Measurements from ENCODE around the gene BUB1B. TPM values are rescaled to one million over a fixed set of nuclear protein-coding genes. Genes with fewer than 3 reads are reported as not detected.

Gene BUB1B
- total and polyA plus RNA-seq, 3 experiments from 2014 or later, result 0.26 to 50.3 (median 44.4) TPM

DNA sequence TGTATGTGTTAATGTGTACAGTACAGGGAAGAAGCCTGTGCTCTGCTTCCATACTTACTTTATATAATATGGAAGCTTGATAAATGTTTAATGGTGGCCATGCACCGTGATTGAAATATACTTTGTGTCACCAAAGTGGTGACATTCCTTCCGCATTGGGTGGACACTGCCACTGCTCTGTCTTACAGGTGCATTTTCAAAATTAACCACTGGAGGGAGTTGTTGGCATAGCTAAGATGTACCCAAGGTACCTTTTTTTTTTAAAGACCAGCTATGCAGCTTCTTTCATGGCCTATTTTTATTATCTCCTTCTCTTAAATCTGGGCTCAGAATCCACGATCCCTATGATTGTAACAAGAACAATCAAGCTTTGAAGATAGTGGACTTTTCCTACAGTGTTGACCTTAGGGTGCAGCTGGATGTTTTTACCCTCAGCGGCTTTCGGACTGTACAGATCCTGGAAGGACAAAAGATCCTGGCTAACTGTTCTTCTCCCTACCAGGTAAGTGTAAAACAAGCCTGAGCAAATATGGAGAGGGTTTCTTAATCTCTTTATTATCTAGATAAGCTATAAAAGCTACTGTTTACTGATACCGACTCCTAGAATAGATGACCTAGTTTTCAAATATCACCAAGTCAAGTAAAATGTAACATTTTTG is 56.4 kb downstream of the BUB1B start:
- DNase-seq, result peak in 4 of 5 donors; percentile 13 to 64 (median 59)
- no peaks in the 10 kb centered on the region for H3K27me3 ChIP-seq (ENCODE audit: insufficient read depth, low read length, poor library complexity, severe bottlenecking)
- Mint-ChIP-seq H3K27ac (no peak overlapping the region), H3K36me3 (no peaks in the 10 kb centered on the region), H3K27me3 (no peaks in the 10 kb centered on the region), H3K9me3 (no peaks in the 10 kb centered on the region), H3K4me3 (no peak overlapping the region), H3K4me1 (no peaks in the 10 kb centered on the region)
- no peaks in the 10 kb centered on the region for H3K9me3 ChIP-seq (ENCODE audit: low read length)
- ChIA-PET CTCF (interaction anchor here (0.6 to 4.9 kb wide), 31 partner anchors 10 to 460 kb away, joined by 3 to 103 read pairs (median 4); partner anchors contain the start of genes IVD, PAK6 and PLCB2), POLR2A (interaction anchor here (1.4 kb wide), 1 partner anchor 57 kb away, joined by 4 read pairs; no protein-coding TSS in a partner anchor)
- no peak overlapping the region for H3K4me3 ChIP-seq (ENCODE audit: low read length)
- H3K36me3 ChIP-seq (ENCODE audit: insufficient read depth, low read length), result no peaks in the 10 kb centered on the region
- H3K4me1 ChIP-seq (ENCODE audit: insufficient read depth, low read length), result no peaks in the 10 kb centered on the region
- no peak overlapping the region for H3K27ac ChIP-seq (ENCODE audit: low read depth, low read length)

DNA sequence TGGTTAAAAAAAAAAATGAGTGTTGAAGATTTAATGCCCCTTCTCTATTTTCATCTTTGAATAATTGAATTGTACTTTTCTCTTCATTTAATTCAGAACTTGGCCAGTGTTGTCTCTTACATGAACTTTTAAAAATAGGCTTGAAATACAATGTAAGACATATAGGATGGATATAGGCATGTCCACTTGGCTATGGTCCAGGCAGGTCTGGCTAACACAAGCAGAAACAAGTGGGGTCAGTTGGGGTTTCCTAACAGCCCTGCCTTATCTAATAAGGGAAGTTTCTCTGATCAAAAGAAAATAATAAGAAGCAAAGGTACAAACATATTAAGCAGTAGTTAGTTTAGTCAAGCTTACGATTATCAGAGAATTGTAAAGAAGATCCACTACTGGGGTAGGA is 58.9 kb downstream of the BUB1B start:
- Mint-ChIP-seq H3K27me3 (no peaks in the 10 kb centered on the region), H3K4me3 (no peak overlapping the region), H3K4me1 (no peaks in the 10 kb centered on the region), H3K9me3 (no peaks in the 10 kb centered on the region), H3K27ac (no peak overlapping the region), H3K36me3 (no peaks in the 10 kb centered on the region)
- no peak overlapping the region for H3K27ac ChIP-seq (ENCODE audit: low read depth, low read length)
- H3K9me3 ChIP-seq (ENCODE audit: low read length), result no peaks in the 10 kb centered on the region
- POLR2A ChIA-PET, result no interaction called here
- no peak overlapping the region for H3K4me3 ChIP-seq (ENCODE audit: low read length)
- H3K4me1 ChIP-seq (ENCODE audit: insufficient read depth, low read length), result no peaks in the 10 kb centered on the region
- CTCF ChIA-PET, result interaction anchor here (0.8 to 4.9 kb wide), 4 partner anchors 12 to 117 kb away, joined by 3 to 103 read pairs (median 14); partner anchors contain the start of gene PLCB2
- H3K27me3 ChIP-seq (ENCODE audit: insufficient read depth, low read length, poor library complexity, severe bottlenecking), result no peaks in the 10 kb centered on the region
- no peaks in the 10 kb centered on the region for H3K36me3 ChIP-seq (ENCODE audit: insufficient read depth, low read length)
- DNase-seq, result no peak

DNA sequence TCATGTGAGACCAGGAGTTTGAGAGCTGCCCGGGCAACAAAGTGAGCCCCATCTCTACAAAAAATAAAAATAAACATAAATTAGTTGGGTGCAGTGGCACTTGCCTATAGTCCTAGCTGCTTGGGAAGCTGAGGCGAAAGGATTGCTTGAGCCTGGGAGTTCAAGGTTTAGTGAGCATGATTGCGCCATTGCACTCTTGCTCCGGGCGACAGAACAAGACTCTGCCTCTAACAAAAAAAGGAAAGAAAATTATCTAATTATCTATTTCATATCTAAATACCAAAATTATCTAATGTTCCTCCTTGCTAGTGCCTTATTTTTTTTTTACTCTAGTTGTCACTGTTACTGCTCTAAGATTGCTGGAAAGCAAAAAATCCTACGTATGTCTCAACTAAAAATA is 61.3 kb downstream of the BUB1B start:
- H3K27me3 ChIP-seq (ENCODE audit: insufficient read depth, low read length, poor library complexity, severe bottlenecking), result no peaks in the 10 kb centered on the region
- Mint-ChIP-seq H3K36me3 (no peaks in the 10 kb centered on the region), H3K9me3 (no peaks in the 10 kb centered on the region), H3K4me3 (no peak overlapping the region), H3K27ac (no peak overlapping the region), H3K4me1 (peaks cover 0 to 6% (median 5%) of the 10 kb centered on the region in 3 donors), H3K27me3 (no peaks in the 10 kb centered on the region)
- no peak overlapping the region for H3K27ac ChIP-seq (ENCODE audit: low read depth, low read length)
- ChIA-PET POLR2A (interaction anchor here (0.6 kb wide), 1 partner anchor 377 kb away, joined by 5 read pairs; no protein-coding TSS in a partner anchor), CTCF (interaction anchor here (1.2 kb wide), 1 partner anchor 116 kb away, joined by 4 read pairs; no protein-coding TSS in a partner anchor)
- no peak overlapping the region for H3K4me3 ChIP-seq (ENCODE audit: low read length)
- H3K4me1 ChIP-seq (ENCODE audit: insufficient read depth, low read length), result no peaks in the 10 kb centered on the region
- no peaks in the 10 kb centered on the region for H3K36me3 ChIP-seq (ENCODE audit: insufficient read depth, low read length)
- H3K9me3 ChIP-seq (ENCODE audit: low read length), result no peaks in the 10 kb centered on the region
- DNase-seq, result no peak

DNA sequence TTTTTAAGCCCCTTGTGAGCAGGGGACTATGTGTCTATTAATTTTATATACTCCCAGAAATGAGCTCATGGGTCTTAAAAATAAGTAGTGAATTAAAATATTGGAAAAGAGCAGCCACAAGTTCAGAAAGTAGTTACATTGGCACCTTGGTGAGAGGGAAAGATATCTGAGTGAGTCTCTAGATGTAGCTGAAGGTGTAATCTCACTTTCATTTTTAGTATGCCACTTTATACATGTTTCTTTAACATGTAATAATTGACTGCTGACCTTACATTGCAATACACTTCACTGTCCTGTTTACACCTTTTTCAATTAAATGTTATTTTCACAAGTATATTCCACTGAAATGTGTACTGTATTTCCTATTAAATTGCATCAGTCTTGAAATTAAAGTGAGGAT is 65.9 kb downstream of the BUB1B start:
- no peaks in the 10 kb centered on the region for H3K9me3 ChIP-seq (ENCODE audit: low read length)
- H3K27ac ChIP-seq (ENCODE audit: low read depth, low read length), result no peak overlapping the region
- H3K27me3 ChIP-seq (ENCODE audit: insufficient read depth, low read length, poor library complexity, severe bottlenecking), result no peaks in the 10 kb centered on the region
- POLR2A ChIA-PET, result no interaction called here
- Mint-ChIP-seq H3K27me3 (no peaks in the 10 kb centered on the region), H3K36me3 (no peaks in the 10 kb centered on the region), H3K4me3 (no peak overlapping the region), H3K4me1 (peaks cover 0 to 6% (median 5%) of the 10 kb centered on the region in 3 donors), H3K9me3 (no peaks in the 10 kb centered on the region), H3K27ac (no peak overlapping the region)
- CTCF ChIA-PET, result interaction anchor here (2.3 to 4.3 kb wide), 2 partner anchors 9 to 52 kb away, joined by 6 to 23 read pairs; no protein-coding TSS in a partner anchor
- no peak overlapping the region for H3K4me3 ChIP-seq (ENCODE audit: low read length)
- no peaks in the 10 kb centered on the region for H3K36me3 ChIP-seq (ENCODE audit: insufficient read depth, low read length)
- H3K4me1 ChIP-seq (ENCODE audit: insufficient read depth, low read length), result no peaks in the 10 kb centered on the region
- DNase-seq, result no peak

DNA sequence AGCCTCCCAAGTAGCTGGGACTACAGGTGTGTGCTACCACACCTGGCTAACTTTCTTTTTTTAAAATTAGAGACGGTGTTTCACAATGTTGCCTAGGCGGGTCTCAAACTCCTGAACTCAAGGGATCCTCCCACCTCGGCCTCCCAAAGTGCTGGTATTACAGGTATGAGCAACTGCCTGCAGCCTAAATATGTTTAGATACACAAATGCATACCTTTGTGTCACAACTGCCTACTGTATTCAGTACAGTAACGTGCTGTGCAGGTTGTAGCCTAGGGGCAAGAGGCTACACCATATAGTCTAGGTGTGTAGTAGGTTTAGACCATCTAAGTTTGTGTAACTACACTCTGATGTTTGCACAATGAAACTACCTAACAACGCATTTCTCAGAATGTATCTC is 68.4 kb downstream of the BUB1B start:
- Mint-ChIP-seq H3K4me1 (peaks cover 0 to 6% (median 5%) of the 10 kb centered on the region in 3 donors), H3K36me3 (no peaks in the 10 kb centered on the region), H3K9me3 (no peaks in the 10 kb centered on the region), H3K27me3 (no peaks in the 10 kb centered on the region), H3K27ac (no peak overlapping the region), H3K4me3 (no peak overlapping the region)
- ChIA-PET POLR2A (interaction anchor here (0.6 kb wide), 1 partner anchor 19 kb away, joined by 3 read pairs; no protein-coding TSS in a partner anchor), CTCF (interaction anchor here (1.0 to 4.3 kb wide), 3 partner anchors 12 to 109 kb away, joined by 3 to 23 read pairs (median 7); no protein-coding TSS in a partner anchor)
- H3K27me3 ChIP-seq (ENCODE audit: insufficient read depth, low read length, poor library complexity, severe bottlenecking), result no peaks in the 10 kb centered on the region
- H3K4me1 ChIP-seq (ENCODE audit: insufficient read depth, low read length), result no peaks in the 10 kb centered on the region
- no peaks in the 10 kb centered on the region for H3K9me3 ChIP-seq (ENCODE audit: low read length)
- H3K27ac ChIP-seq (ENCODE audit: low read depth, low read length), result no peak overlapping the region
- no peak overlapping the region for H3K4me3 ChIP-seq (ENCODE audit: low read length)
- no peaks in the 10 kb centered on the region for H3K36me3 ChIP-seq (ENCODE audit: insufficient read depth, low read length)
- DNase-seq, result no peak

DNA sequence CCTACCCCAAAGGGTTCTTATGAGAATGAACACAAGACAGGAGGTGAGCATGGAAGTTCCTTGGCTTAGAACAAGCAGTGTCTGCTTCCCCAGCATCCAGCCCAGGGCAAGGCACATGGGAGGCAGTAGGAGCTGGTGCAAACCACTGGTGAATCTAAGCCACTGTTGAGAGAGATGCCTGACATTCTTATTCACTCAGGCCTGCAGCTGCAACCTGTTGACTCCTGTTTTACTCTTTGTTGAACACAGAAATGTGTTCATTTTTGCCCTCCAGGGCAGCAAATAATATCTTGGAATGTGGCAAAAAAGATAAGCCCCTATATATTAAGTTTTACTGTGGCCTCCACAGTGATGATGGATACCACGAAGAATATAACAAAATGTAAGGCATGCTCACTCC is 69.1 kb downstream of the BUB1B start:
- Mint-ChIP-seq H3K9me3 (no peaks in the 10 kb centered on the region), H3K4me3 (no peak overlapping the region), H3K36me3 (no peaks in the 10 kb centered on the region), H3K27me3 (no peaks in the 10 kb centered on the region), H3K27ac (no peak overlapping the region), H3K4me1 (peaks cover 0 to 6% (median 5%) of the 10 kb centered on the region in 3 donors)
- Histone ChIP-seq H3K36me3 (ENCODE audit: insufficient read depth, low read length) (no peaks in the 10 kb centered on the region), H3K4me3 (ENCODE audit: low read length) (no peak overlapping the region), H3K27me3 (ENCODE audit: insufficient read depth, low read length, poor library complexity, severe bottlenecking) (no peaks in the 10 kb centered on the region), H3K9me3 (ENCODE audit: low read length) (no peaks in the 10 kb centered on the region), H3K27ac (ENCODE audit: low read depth, low read length) (no peak overlapping the region), H3K4me1 (ENCODE audit: insufficient read depth, low read length) (no peaks in the 10 kb centered on the region)
- no peak for DNase-seq
- CTCF ChIA-PET, result interaction anchor here (1.0 kb wide), 1 partner anchor 49 kb away, joined by 3 read pairs; no protein-coding TSS in a partner anchor
- POLR2A ChIA-PET, result interaction anchor here (0.6 kb wide), 1 partner anchor 55 kb away, joined by 4 read pairs; no protein-coding TSS in a partner anchor

DNA sequence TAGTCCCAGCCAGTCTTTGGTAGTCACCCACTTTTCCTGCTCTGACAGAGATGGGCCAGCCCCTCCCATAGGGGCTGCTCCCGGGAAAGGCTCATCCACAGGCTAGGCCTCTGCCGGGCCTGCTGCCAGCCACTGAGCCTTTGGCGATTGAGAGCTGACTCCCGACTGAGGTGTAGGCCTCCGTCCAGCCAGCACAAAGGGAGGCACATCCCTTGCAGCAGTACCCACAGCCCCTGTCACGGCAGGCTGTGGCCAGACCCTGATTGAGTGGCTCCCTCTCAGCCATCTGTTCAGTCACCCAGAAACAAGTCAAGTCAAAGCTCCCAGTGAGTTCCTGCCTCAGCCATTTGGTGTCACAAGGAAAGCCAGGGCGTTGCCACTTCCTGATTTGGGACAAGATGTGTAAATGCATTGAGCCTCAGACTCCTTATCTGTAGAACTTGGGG is 71.8 kb downstream of the BUB1B start:
- Histone ChIP-seq H3K4me3 (ENCODE audit: low read length) (no peak overlapping the region), H3K36me3 (ENCODE audit: insufficient read depth, low read length) (no peaks in the 10 kb centered on the region), H3K27me3 (ENCODE audit: insufficient read depth, low read length, poor library complexity, severe bottlenecking) (no peaks in the 10 kb centered on the region), H3K9me3 (ENCODE audit: low read length) (no peaks in the 10 kb centered on the region), H3K27ac (ENCODE audit: low read depth, low read length) (no peak overlapping the region), H3K4me1 (ENCODE audit: insufficient read depth, low read length) (no peaks in the 10 kb centered on the region)
- Mint-ChIP-seq H3K36me3 (no peaks in the 10 kb centered on the region), H3K9me3 (no peaks in the 10 kb centered on the region), H3K4me1 (no peaks in the 10 kb centered on the region), H3K27me3 (peaks cover 0 to under 1% of the 10 kb centered on the region in 2 donors), H3K27ac (no peak overlapping the region), H3K4me3 (no peak overlapping the region)
- no peak for DNase-seq
- ChIA-PET POLR2A (no interaction called here), CTCF (interaction anchor here (1.5 kb wide), 1 partner anchor 47 kb away, joined by 3 read pairs; no protein-coding TSS in a partner anchor)

Measured in CD8-positive, alpha-beta memory T cell (primary cell).